Measurements from ENCODE around the gene PTER.

The PTER gene

GRCh38 chr10:16545116-16545736, 108.4 kb downstream of the PTER start:
- no peak for DNase-seq

GRCh38 chr10:16547973-16548372, 111.2 kb downstream of the PTER start:
- DNase-seq: no peak

DNA sequence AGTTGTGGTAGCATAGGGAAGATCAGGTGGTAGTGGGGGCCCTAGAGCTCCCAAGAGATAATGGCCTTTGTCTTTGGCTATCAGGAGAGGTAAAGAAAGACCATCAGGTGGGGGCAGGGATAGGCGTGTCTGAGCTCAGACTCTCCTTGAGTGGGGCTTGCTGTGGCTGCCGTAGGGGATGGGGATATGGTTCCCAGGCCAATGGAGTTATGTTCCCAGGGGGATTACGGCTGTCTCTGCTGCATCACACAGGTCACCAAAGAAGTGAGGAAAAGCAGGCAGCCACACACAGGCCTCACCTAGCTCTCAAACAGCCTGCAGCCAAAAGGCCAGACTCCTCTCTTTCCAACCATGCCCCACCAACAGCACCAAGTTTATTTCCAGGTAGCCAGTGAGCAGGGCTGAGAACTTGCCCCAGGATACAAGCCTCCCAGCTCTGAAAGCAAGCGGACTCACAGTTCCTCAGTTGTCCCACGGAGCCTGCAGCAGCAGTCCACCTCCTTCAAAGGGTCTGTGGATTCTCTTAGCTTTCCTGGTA, 122.5 kb downstream of the PTER start:
- DNase-seq: no peak

GRCh38 chr10:16562891-16563290, 126.1 kb downstream of the PTER start:
- DNase-seq: no peak
